Type B pancreatic cell (in vitro differentiated cells): ENCODE measurements around the gene L3MBTL1. TPM values are rescaled to one million over a fixed set of nuclear protein-coding genes. Genes with fewer than 3 reads are reported as not detected.

Source experiments
- DNase-seq: peaks from one replicate; pipeline ENCODE4 v3.0.0; 2021; ENCODE audit warnings: mixed read lengths; ENCODE audit not compliant: unreplicated experiment; ENCODE audit errors: extremely low spot score
- H3K27ac Mint-ChIP-seq: 2 replicates; pipeline ENCODE4 v1.8.0; 2021; ENCODE audit warnings: mild to moderate bottlenecking, mixed read lengths
- H3K27me3 Mint-ChIP-seq: 2 replicates; pipeline ENCODE4 v1.8.0; 2021; ENCODE audit warnings: mixed read lengths
- H3K36me3 Mint-ChIP-seq: 2 replicates; pipeline ENCODE4 v1.8.0; 2021; ENCODE audit warnings: mixed read lengths
- H3K4me1 Mint-ChIP-seq: one replicate; pipeline ENCODE4 v1.8.0; 2021; ENCODE audit warnings: mixed read lengths; ENCODE audit not compliant: unreplicated experiment
- H3K4me3 Mint-ChIP-seq: 2 replicates; pipeline ENCODE4 v1.8.0; 2021; ENCODE audit warnings: mild to moderate bottlenecking, mixed read lengths
- H3K9me3 Mint-ChIP-seq: 2 replicates; pipeline ENCODE4 v1.8.0; 2021; ENCODE audit warnings: mixed read lengths
- CTCF ChIP-seq: fragments of 200-600 bp; sonication (generic); conservative IDR thresholded peaks from 2 replicates; pipeline ENCODE4 v1.5.0; 2021; ENCODE audit warnings: antibody characterized with exemption, mild to moderate bottlenecking
- total RNA-seq: library from RNA; stranded (reverse); gene quantifications from 2 replicates; pipeline ENCODE4 v1.2.1, GENCODE V29; 2021; ENCODE audit warnings: low replicate concordance

Gene L3MBTL1
- total RNA-seq, 1 donor from 2014 or later, result 23.1 TPM

GRCh38 chr20:43460830-43461200 lies 46.7 kb upstream of the L3MBTL1 start:
- TF ChIP-seq CTCF, result no peak
- no peak for DNase-seq
- H3K4me3 Mint-ChIP-seq, result peak overlapping the region; percentile 74
- H3K36me3 Mint-ChIP-seq, result peaks cover 48% of the 10 kb centered on the region
- H3K27me3 Mint-ChIP-seq, result no peaks in the 10 kb centered on the region
- peak overlapping the region; percentile 34 for H3K27ac Mint-ChIP-seq
- H3K9me3 Mint-ChIP-seq, result no peaks in the 10 kb centered on the region
- peaks cover 32% of the 10 kb centered on the region for H3K4me1 Mint-ChIP-seq

GRCh38 chr20:43461894-43462659 lies 45.4 kb upstream of the L3MBTL1 start:
- no peaks in the 10 kb centered on the region for H3K27me3 Mint-ChIP-seq
- H3K27ac Mint-ChIP-seq, result peak overlapping the region; percentile 23
- peaks cover 27% of the 10 kb centered on the region for H3K4me1 Mint-ChIP-seq
- no peak for DNase-seq
- TF ChIP-seq CTCF, result no peak
- no peaks in the 10 kb centered on the region for H3K9me3 Mint-ChIP-seq
- H3K4me3 Mint-ChIP-seq, result peak overlapping the region; percentile 67
- peaks cover 54% of the 10 kb centered on the region for H3K36me3 Mint-ChIP-seq

GRCh38 chr20:43462660-43463526 lies 44.6 kb upstream of the L3MBTL1 start:
- H3K27ac Mint-ChIP-seq, result peak overlapping the region; percentile 26
- H3K4me1 Mint-ChIP-seq, result peaks cover 27% of the 10 kb centered on the region
- peak overlapping the region; percentile 26 for H3K4me3 Mint-ChIP-seq
- DNase-seq, result no peak
- no peaks in the 10 kb centered on the region for H3K9me3 Mint-ChIP-seq
- no peaks in the 10 kb centered on the region for H3K27me3 Mint-ChIP-seq
- peaks cover 58% of the 10 kb centered on the region for H3K36me3 Mint-ChIP-seq
- no peak for TF ChIP-seq CTCF

GRCh38 chr20:43463527-43464218 lies 43.8 kb upstream of the L3MBTL1 start:
- Mint-ChIP-seq H3K4me1 (peaks cover 27% of the 10 kb centered on the region), H3K27ac (peak overlapping the region; percentile 26), H3K9me3 (no peaks in the 10 kb centered on the region), H3K4me3 (peak overlapping the region; percentile 26), H3K27me3 (no peaks in the 10 kb centered on the region), H3K36me3 (peaks cover 57% of the 10 kb centered on the region)
- no peak for TF ChIP-seq CTCF
- DNase-seq, result no peak

GRCh38 chr20:43464219-43464790 lies 43.2 kb upstream of the L3MBTL1 start:
- no peak for DNase-seq
- H3K27ac Mint-ChIP-seq, result peak overlapping the region; percentile 26

More at GRCh38 chr20:43464219-43464790, 43.2 kb upstream of the L3MBTL1 start:
- peaks cover 27% of the 10 kb centered on the region for H3K4me1 Mint-ChIP-seq
- H3K27me3 Mint-ChIP-seq, result no peaks in the 10 kb centered on the region
- H3K4me3 Mint-ChIP-seq, result no peak overlapping the region
- peaks cover 54% of the 10 kb centered on the region for H3K36me3 Mint-ChIP-seq
- no peak for TF ChIP-seq CTCF
- no peaks in the 10 kb centered on the region for H3K9me3 Mint-ChIP-seq
